ENCODE data around the gene PI4K2B. TPM values are rescaled to one million over a fixed set of nuclear protein-coding genes. Genes with fewer than 3 reads are reported as not detected.

The PI4K2B gene
- total and polyA plus RNA-seq, 2 of the 13 experiments (the other 11 are each of a cell fraction or from before 2014, with no cell fraction given), result 6.9 to 25.8 TPM

- WGBS (ENCODE audit: low lambda C conversion rate), result 98% methylated on average over 3 of the region's 3 CpGs
- Histone ChIP-seq H3K4me1 (ENCODE audit: insufficient read depth, low read length) (no peaks in the 10 kb centered on the region), H3K79me2 (ENCODE audit: insufficient read depth, low read length) (peaks cover 5% of the 10 kb centered on the region), H3K27ac (ENCODE audit: extremely low read length, insufficient read depth, low read length) (no peak overlapping the region), H3K27me3 (ENCODE audit: control insufficient read depth in 1 of 2, insufficient read depth in 2 of 2, low read length in 2 of 2) (no peaks in the 10 kb centered on the region), H3K36me3 (replicated peaks in 1 of 2; ENCODE audit: control insufficient read depth in 1 of 2, insufficient read depth in 2 of 2, low read length in 2 of 2) (peaks cover 3 to 32% of the 10 kb centered on the region in 2 experiments; a peak in 2 of 5 replicates), H3K4me2 (ENCODE audit: low read depth, low read length) (no peak overlapping the region), H3K9me3 (ENCODE audit: low read length) (no peaks in the 10 kb centered on the region), H3K4me3 (replicated peaks in 1 of 3; ENCODE audit: insufficient read depth in 1 of 3, low read depth in 2 of 3, low read length in 3 of 3) (no peak overlapping the region), H3K9ac (ENCODE audit: insufficient read depth, low read depth, low read length) (no peak overlapping the region), H2AFZ (ENCODE audit: low read length) (no peak overlapping the region), H4K20me1 (ENCODE audit: insufficient read depth, low read length) (no peaks in the 10 kb centered on the region)
- ATAC-seq, result no peak
- intact Hi-C loops (cut with micrococcal nuclease; ENCODE audit: unreplicated experiment), result no loop called here
- FAIRE-seq, result no peak
- in situ Hi-C loops (cut with HindIII; ENCODE audit: extremely low pct_ligation_motif_present, low pct_unique_long_range_greater_than_20kb), result no loop called here
- ChIA-PET CTCF (ENCODE audit: low intra/inter-chr PET ratio, low total read pairs) (no interaction called here), POLR2A (no interaction called here)
- DNase-seq (ENCODE audit: low spot score), result no peak
- no TSS peak for BruUV-seq (replicated peaks)
- TF ChIP-seq ZNF414 (CRISPR knock-in tag; IDR thresholded peaks at IDR 0.05) (no peak), MXD3 (CRISPR knock-in tag; IDR thresholded peaks at IDR 0.05) (no peak), ZNF331 (CRISPR knock-in tag; IDR thresholded peaks at IDR 0.05) (no peak), BATF2 (CRISPR knock-in tag; IDR thresholded peaks at IDR 0.05) (no peak), ZSCAN29 (CRISPR knock-in tag; conservative IDR thresholded peaks at IDR 0.05) (no peak), BCLAF1 (IDR thresholded peaks at IDR 0.05) (no peak), ATM (IDR thresholded peaks at IDR 0.05; ENCODE audit: borderline replicate concordance) (no peak), ZNF431 (CRISPR knock-in tag; IDR thresholded peaks at IDR 0.05; ENCODE audit: borderline replicate concordance, low read depth) (no peak), NBN (conservative IDR thresholded peaks at IDR 0.05) (no peak), RFX3 (CRISPR knock-in tag; IDR thresholded peaks at IDR 0.05) (no peak), POGZ (CRISPR knock-in tag; IDR thresholded peaks at IDR 0.05) (no peak), PRDM15 (CRISPR knock-in tag; IDR thresholded peaks at IDR 0.05) (no peak), SETDB1 (CRISPR knock-in tag; IDR thresholded peaks at IDR 0.05; ENCODE audit: borderline replicate concordance) (no peak), NRL (CRISPR knock-in tag; IDR thresholded peaks at IDR 0.05; ENCODE audit: borderline replicate concordance) (no peak), CERS6 (CRISPR knock-in tag; IDR thresholded peaks at IDR 0.05) (no peak), ZNF138 (CRISPR knock-in tag; IDR thresholded peaks at IDR 0.05; ENCODE audit: low read depth) (no peak), NFYC (CRISPR knock-in tag; IDR thresholded peaks at IDR 0.05) (no peak)
These were observed 87.9 kb downstream of the PI4K2B start for GRCh38 chr4:25321703-25322102.

Measured in HepG2 (cell line).